Measurements from ENCODE around the gene NEURL2.

Gene NEURL2

DNA sequence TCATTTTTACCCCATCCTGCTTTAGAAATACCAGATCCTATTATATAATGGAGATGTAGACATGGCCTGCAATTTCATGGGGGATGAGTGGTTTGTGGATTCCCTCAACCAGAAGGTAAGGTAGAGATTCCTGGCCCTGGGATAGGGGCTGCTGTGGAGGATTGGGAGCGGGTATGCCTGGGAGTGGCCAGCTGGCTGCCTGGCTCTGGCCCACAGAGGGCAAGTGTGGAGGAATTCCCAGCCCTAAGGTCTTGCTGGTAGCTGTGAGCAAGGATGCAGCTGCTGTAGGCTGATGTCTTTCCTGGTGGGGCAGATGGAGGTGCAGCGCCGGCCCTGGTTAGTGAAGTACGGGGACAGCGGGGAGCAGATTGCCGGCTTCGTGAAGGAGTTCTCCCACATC is 6.7 kb upstream of the NEURL2 start:
- Histone ChIP-seq H3K14ac (ENCODE audit: low read length) (no peak overlapping the region), H3K27me3 (ENCODE audit: control insufficient read depth in 3 of 3, insufficient read depth in 3 of 3, low read depth in 1 of 3, low read length in 3 of 3) (no peaks in the 10 kb centered on the region), H2AK5ac (ENCODE audit: low read depth, low read length) (no peak overlapping the region), H3K23ac (ENCODE audit: low read depth, low read length, poor library complexity) (no peak overlapping the region), H3K36me3 (replicated peaks in 1 of 2; ENCODE audit: control insufficient read depth in 2 of 2, insufficient read depth in 2 of 2, low read length in 2 of 2) (peaks cover 27 to 78% of the 10 kb centered on the region in 2 donors), H3K4ac (ENCODE audit: low read length) (no peak overlapping the region), H2AFZ (ENCODE audit: low read length) (no peak overlapping the region), H3K27ac (replicated peaks; ENCODE audit: low read length) (no peak overlapping the region), H2BK5ac (ENCODE audit: low read length) (no peak overlapping the region), H2BK120ac (ENCODE audit: low read depth, low read length) (no peak overlapping the region), H3K4me2 (ENCODE audit: insufficient read depth, low read length, poor library complexity, severe bottlenecking) (no peak overlapping the region), H3K4me3 (ENCODE audit: low read length in 2 of 2) (no peak overlapping the region), H3K4me1 (ENCODE audit: control insufficient read depth in 2 of 2, insufficient read depth in 1 of 2, low read depth in 1 of 2, low read length in 2 of 2) (no peaks in the 10 kb centered on the region), H4K91ac (ENCODE audit: low read depth, low read length, poor library complexity) (no peak overlapping the region), H3K9me3 (replicated peaks in 1 of 2; ENCODE audit: control insufficient read depth in 2 of 2, insufficient read depth in 1 of 2, low read depth in 1 of 2, low read length in 2 of 2) (no peaks in the 10 kb centered on the region), H2BK12ac (ENCODE audit: low read length) (no peak overlapping the region), H3K79me1 (ENCODE audit: low read depth, low read length) (peaks cover 2% of the 10 kb centered on the region), H4K8ac (ENCODE audit: low read depth, low read length) (peak overlapping the region; percentile 20), H2BK15ac (ENCODE audit: low read length) (no peak overlapping the region), H3K9ac (ENCODE audit: low read depth, low read length, poor library complexity) (no peak overlapping the region), H3K18ac (ENCODE audit: low read length) (no peak overlapping the region)
- no peak for DNase-seq (ENCODE audit: low spot score)
- no CpG with 5 or more reads among the region's 7 CpGs for WGBS, 2 donors (ENCODE audit: extremely low coverage in 2 of 2, insufficient read length in 2 of 2, insufficient replicate concordance in 1 of 2)

DNA sequence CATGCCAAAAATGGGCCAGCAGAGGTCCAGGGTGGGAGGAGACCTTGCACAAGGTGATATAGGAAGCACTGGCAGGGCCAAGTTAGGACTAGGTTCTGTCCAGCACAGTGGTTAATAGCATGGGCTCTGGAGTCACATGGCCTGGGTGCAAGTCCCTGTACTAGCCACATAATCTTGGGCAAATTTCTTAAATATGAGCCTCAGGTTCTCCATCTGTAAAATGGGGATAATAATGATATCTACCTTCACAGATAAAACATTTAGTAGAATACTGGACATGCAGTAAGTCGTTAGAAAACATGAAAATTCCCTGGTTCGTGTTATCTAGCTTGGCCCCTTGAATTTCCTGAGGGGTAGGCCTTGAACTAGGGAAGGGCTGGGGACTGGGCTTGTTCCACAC is 6.3 kb upstream of the NEURL2 start:
- Histone ChIP-seq H2BK12ac (ENCODE audit: low read length) (no peak overlapping the region), H3K27ac (replicated peaks; ENCODE audit: low read length) (no peak overlapping the region), H3K4me1 (ENCODE audit: control insufficient read depth in 2 of 2, insufficient read depth in 1 of 2, low read depth in 1 of 2, low read length in 2 of 2) (no peaks in the 10 kb centered on the region), H4K91ac (ENCODE audit: low read depth, low read length, poor library complexity) (no peak overlapping the region), H3K23ac (ENCODE audit: low read depth, low read length, poor library complexity) (no peak overlapping the region), H2BK15ac (ENCODE audit: low read length) (no peak overlapping the region), H3K9ac (ENCODE audit: low read depth, low read length, poor library complexity) (no peak overlapping the region), H3K4me2 (ENCODE audit: insufficient read depth, low read length, poor library complexity, severe bottlenecking) (no peak overlapping the region), H3K27me3 (ENCODE audit: control insufficient read depth in 3 of 3, insufficient read depth in 3 of 3, low read depth in 1 of 3, low read length in 3 of 3) (no peaks in the 10 kb centered on the region), H3K4me3 (ENCODE audit: low read length in 2 of 2) (no peak overlapping the region), H3K79me1 (ENCODE audit: low read depth, low read length) (peaks cover 2% of the 10 kb centered on the region), H3K14ac (ENCODE audit: low read length) (no peak overlapping the region), H2BK120ac (ENCODE audit: low read depth, low read length) (no peak overlapping the region), H2AK5ac (ENCODE audit: low read depth, low read length) (no peak overlapping the region), H2BK5ac (ENCODE audit: low read length) (no peak overlapping the region), H2AFZ (ENCODE audit: low read length) (no peak overlapping the region), H3K36me3 (replicated peaks in 1 of 2; ENCODE audit: control insufficient read depth in 2 of 2, insufficient read depth in 2 of 2, low read length in 2 of 2) (peaks cover 24 to 76% of the 10 kb centered on the region in 2 donors), H3K4ac (ENCODE audit: low read length) (no peak overlapping the region), H4K8ac (ENCODE audit: low read depth, low read length) (no peak overlapping the region), H3K9me3 (replicated peaks in 1 of 2; ENCODE audit: control insufficient read depth in 2 of 2, insufficient read depth in 1 of 2, low read depth in 1 of 2, low read length in 2 of 2) (no peaks in the 10 kb centered on the region), H3K18ac (ENCODE audit: low read length) (no peak overlapping the region)
- DNase-seq (ENCODE audit: low spot score): no peak
- no CpG with 5 or more reads among the region's 2 CpGs for WGBS, 2 donors (ENCODE audit: extremely low coverage in 2 of 2, insufficient read length in 2 of 2, insufficient replicate concordance in 1 of 2)

DNA sequence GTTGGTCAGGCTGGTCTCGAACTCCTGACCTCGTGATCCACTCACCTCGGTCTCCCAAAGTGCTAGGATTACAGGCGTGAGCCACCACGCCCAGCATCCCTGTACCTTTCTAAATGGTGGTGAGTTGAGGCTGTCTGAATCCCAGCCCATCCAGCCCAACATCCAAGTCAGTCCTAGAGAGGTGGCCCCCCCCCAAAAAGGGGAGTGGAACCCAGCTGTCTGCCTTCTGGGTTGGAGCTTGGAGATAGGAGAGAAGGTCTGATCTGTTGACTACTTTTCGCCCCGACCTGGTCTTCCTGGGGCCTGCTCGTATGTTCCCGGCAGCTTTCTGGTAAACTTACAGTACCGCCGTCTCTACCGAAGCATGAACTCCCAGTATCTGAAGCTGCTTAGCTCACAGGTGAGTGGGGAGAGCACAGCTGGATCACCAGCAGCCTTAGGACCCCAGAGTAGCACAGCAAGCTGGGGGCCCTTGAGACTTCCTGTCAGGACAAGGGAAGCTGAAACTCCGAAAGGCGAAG is 5.7 kb upstream of the NEURL2 start:
- Histone ChIP-seq H3K4ac (ENCODE audit: low read length) (no peak overlapping the region), H3K4me1 (ENCODE audit: control insufficient read depth in 2 of 2, insufficient read depth in 1 of 2, low read depth in 1 of 2, low read length in 2 of 2) (peaks cover 1 to 3% of the 10 kb centered on the region in 2 donors), H3K4me3 (ENCODE audit: low read length in 2 of 2) (no peak overlapping the region), H3K23ac (ENCODE audit: low read depth, low read length, poor library complexity) (no peak overlapping the region), H2BK12ac (ENCODE audit: low read length) (no peak overlapping the region), H4K8ac (ENCODE audit: low read depth, low read length) (no peak overlapping the region), H3K27ac (replicated peaks; ENCODE audit: low read length) (no peak overlapping the region), H3K18ac (ENCODE audit: low read length) (no peak overlapping the region), H3K9ac (ENCODE audit: low read depth, low read length, poor library complexity) (no peak overlapping the region), H2BK5ac (ENCODE audit: low read length) (no peak overlapping the region), H3K4me2 (ENCODE audit: insufficient read depth, low read length, poor library complexity, severe bottlenecking) (no peak overlapping the region), H2AFZ (ENCODE audit: low read length) (no peak overlapping the region), H3K79me1 (ENCODE audit: low read depth, low read length) (no peaks in the 10 kb centered on the region), H2BK15ac (ENCODE audit: low read length) (no peak overlapping the region), H2AK5ac (ENCODE audit: low read depth, low read length) (no peak overlapping the region), H3K36me3 (replicated peaks in 1 of 2; ENCODE audit: control insufficient read depth in 2 of 2, insufficient read depth in 2 of 2, low read length in 2 of 2) (peaks cover 19 to 70% of the 10 kb centered on the region in 2 donors), H2BK120ac (ENCODE audit: low read depth, low read length) (no peak overlapping the region), H3K27me3 (ENCODE audit: control insufficient read depth in 3 of 3, insufficient read depth in 3 of 3, low read depth in 1 of 3, low read length in 3 of 3) (no peaks in the 10 kb centered on the region), H4K91ac (ENCODE audit: low read depth, low read length, poor library complexity) (no peak overlapping the region), H3K9me3 (replicated peaks in 1 of 2; ENCODE audit: control insufficient read depth in 2 of 2, insufficient read depth in 1 of 2, low read depth in 1 of 2, low read length in 2 of 2) (no peaks in the 10 kb centered on the region), H3K14ac (ENCODE audit: low read length) (no peak overlapping the region)
- no peak for DNase-seq (ENCODE audit: low spot score)
- no CpG with 5 or more reads among the region's 14 CpGs for WGBS, 2 donors (ENCODE audit: extremely low coverage in 2 of 2, insufficient read length in 2 of 2, insufficient replicate concordance in 1 of 2)

DNA sequence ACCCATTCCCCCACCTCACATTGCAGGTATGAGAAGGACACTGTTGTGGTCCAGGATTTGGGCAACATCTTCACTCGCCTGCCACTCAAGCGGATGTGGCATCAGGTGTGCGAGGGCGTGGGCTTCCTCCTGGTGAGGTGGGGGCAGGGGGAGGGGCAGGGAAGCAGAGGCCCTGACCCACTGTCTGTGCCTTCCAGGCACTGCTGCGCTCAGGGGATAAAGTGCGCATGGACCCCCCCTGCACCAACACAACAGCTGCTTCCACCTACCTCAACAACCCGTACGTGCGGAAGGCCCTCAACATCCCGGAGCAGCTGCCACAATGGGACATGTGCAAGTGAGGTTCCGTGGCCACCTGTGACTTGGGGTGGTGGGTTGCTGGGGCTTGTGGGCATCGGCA is 3.8 kb upstream of the NEURL2 start:
- H3K4me2 ChIP-seq (ENCODE audit: insufficient read depth, low read length, poor library complexity, severe bottlenecking): no peak overlapping the region

More for the DNA sequence above, 3.8 kb upstream of the NEURL2 start:
- no peak overlapping the region for H4K91ac ChIP-seq (ENCODE audit: low read depth, low read length, poor library complexity)
- peak overlapping the region; percentile 10 for H3K23ac ChIP-seq (ENCODE audit: low read depth, low read length, poor library complexity)
- no peak overlapping the region for H3K4me3 ChIP-seq (ENCODE audit: low read length in 2 of 2)
- peaks cover 2% of the 10 kb centered on the region for H3K79me1 ChIP-seq (ENCODE audit: low read depth, low read length)
- no peak overlapping the region for H3K18ac ChIP-seq (ENCODE audit: low read length)
- no peak overlapping the region for H2BK15ac ChIP-seq (ENCODE audit: low read length)
- no peak overlapping the region for H3K4ac ChIP-seq (ENCODE audit: low read length)
- H3K27me3 ChIP-seq (ENCODE audit: control insufficient read depth in 3 of 3, insufficient read depth in 3 of 3, low read depth in 1 of 3, low read length in 3 of 3): peaks cover 0 to 7% (median 0%) of the 10 kb centered on the region in 3 experiments
- H3K9me3 ChIP-seq (replicated peaks in 1 of 2; ENCODE audit: control insufficient read depth in 2 of 2, insufficient read depth in 1 of 2, low read depth in 1 of 2, low read length in 2 of 2): no peaks in the 10 kb centered on the region
- no CpG with 5 or more reads among the region's 12 CpGs for WGBS, 2 donors (ENCODE audit: extremely low coverage in 2 of 2, insufficient read length in 2 of 2, insufficient replicate concordance in 1 of 2)
- no peak overlapping the region for H2AFZ ChIP-seq (ENCODE audit: low read length)
- H2BK120ac ChIP-seq (ENCODE audit: low read depth, low read length): no peak overlapping the region
- no peak overlapping the region for H2BK12ac ChIP-seq (ENCODE audit: low read length)
- peak overlapping the region; percentile 42 for H2BK5ac ChIP-seq (ENCODE audit: low read length)
- no peak overlapping the region for H3K9ac ChIP-seq (ENCODE audit: low read depth, low read length, poor library complexity)
- peaks cover 15 to 54% of the 10 kb centered on the region in 2 donors for H3K36me3 ChIP-seq (replicated peaks in 1 of 2; ENCODE audit: control insufficient read depth in 2 of 2, insufficient read depth in 2 of 2, low read length in 2 of 2)
- H4K8ac ChIP-seq (ENCODE audit: low read depth, low read length): no peak overlapping the region
- no peak for DNase-seq (ENCODE audit: low spot score)
- no peak overlapping the region for H3K14ac ChIP-seq (ENCODE audit: low read length)
- H3K27ac ChIP-seq (replicated peaks; ENCODE audit: low read length): no peak overlapping the region
- H2AK5ac ChIP-seq (ENCODE audit: low read depth, low read length): no peak overlapping the region
- peaks cover 5 to 6% of the 10 kb centered on the region in 2 donors for H3K4me1 ChIP-seq (ENCODE audit: control insufficient read depth in 2 of 2, insufficient read depth in 1 of 2, low read depth in 1 of 2, low read length in 2 of 2)

Data from neuronal stem cell (in vitro differentiated cells).